ENCODE measurements around the gene LRRFIP1. TPM values are rescaled to one million over a fixed set of nuclear protein-coding genes. Genes with fewer than 3 reads are reported as not detected.

LRRFIP1 gene
- total and polyA plus RNA-seq, 2 of the 13 experiments (the other 11 are each of a cell fraction or from before 2014, with no cell fraction given) = 15.9 to 40.5 TPM

GRCh38 chr2:237624565-237624964 lies 2.8 kb upstream of the LRRFIP1 start:
- no peaks in the 10 kb centered on the region for H4K20me1 ChIP-seq (ENCODE audit: insufficient read depth, low read length)
- no TSS peak for BruUV-seq (replicated peaks)
- H3K4me1 ChIP-seq (ENCODE audit: insufficient read depth, low read length) = peaks cover 48% of the 10 kb centered on the region
- DNase-seq (ENCODE audit: low spot score) (no peak), FAIRE-seq (no peak), ATAC-seq (peak; percentile 12)
- no peak overlapping the region for H2AFZ ChIP-seq (ENCODE audit: low read length)
- no peak overlapping the region for H3K9ac ChIP-seq (ENCODE audit: insufficient read depth, low read depth, low read length)
- H3K36me3 ChIP-seq (replicated peaks in 1 of 2; ENCODE audit: control insufficient read depth in 1 of 2, insufficient read depth in 2 of 2, low read length in 2 of 2) = no peaks in the 10 kb centered on the region
- in situ Hi-C loops (cut with HindIII; ENCODE audit: extremely low pct_ligation_motif_present, low pct_unique_long_range_greater_than_20kb) = no loop called here
- H3K4me3 ChIP-seq (replicated peaks in 1 of 3; ENCODE audit: insufficient read depth in 1 of 3, low read depth in 2 of 3, low read length in 3 of 3) = no peak overlapping the region
- H3K27me3 ChIP-seq (ENCODE audit: control insufficient read depth in 1 of 2, insufficient read depth in 2 of 2, low read length in 2 of 2) = peaks cover 2 to 68% of the 10 kb centered on the region in 2 experiments; a peak in 4 of 5 replicates
- no peaks in the 10 kb centered on the region for H3K79me2 ChIP-seq (ENCODE audit: insufficient read depth, low read length)
- ChIA-PET CTCF (ENCODE audit: low intra/inter-chr PET ratio, low total read pairs) (interaction anchor here (1.7 kb wide), 1 partner anchor 121 kb away, joined by 5 read pairs; no protein-coding TSS in a partner anchor), POLR2A (interaction anchor here (1.3 kb wide), 1 partner anchor 39 kb away, joined by 3 read pairs; no protein-coding TSS in a partner anchor)
- no peak overlapping the region for H3K27ac ChIP-seq (ENCODE audit: extremely low read length, insufficient read depth, low read length)
- intact Hi-C loops (cut with micrococcal nuclease; ENCODE audit: unreplicated experiment) = no loop called here
- no peaks in the 10 kb centered on the region for H3K9me3 ChIP-seq (ENCODE audit: low read length)
- H3K4me2 ChIP-seq (ENCODE audit: low read depth, low read length) = 0 out of 2 replicates have a peak overlapping the region, but pooled peaks have one; percentile 60
- 55% methylated on average over 5 of the region's 6 CpGs for WGBS (ENCODE audit: low lambda C conversion rate)
- TF ChIP-seq ZBTB2 (CRISPR knock-in tag; IDR thresholded peaks at IDR 0.05; ENCODE audit: low read depth) (no peak), ZIK1 (CRISPR knock-in tag; IDR thresholded peaks at IDR 0.05; ENCODE audit: borderline replicate concordance, low read depth) (no peak), AFF4 (CRISPR knock-in tag; IDR thresholded peaks at IDR 0.05) (no peak), CBFB (CRISPR knock-in tag; IDR thresholded peaks at IDR 0.05) (no peak), SMC3 (IDR thresholded peaks at IDR 0.05; ENCODE audit: low read length) (peak; percentile 12; the same call in 1 of the 2 replicates), ZNF773 (CRISPR knock-in tag; IDR thresholded peaks at IDR 0.05; ENCODE audit: borderline replicate concordance) (no peak), STAG1 (CRISPR knock-in tag; IDR thresholded peaks at IDR 0.05) (peak; percentile 56), ZNF235 (CRISPR knock-in tag; IDR thresholded peaks at IDR 0.05; ENCODE audit: borderline replicate concordance) (no peak), TCF7L2 (IDR thresholded peaks at IDR 0.05; ENCODE audit: low read depth, low read length) (no peak), JUND (CRISPR knock-in tag; IDR thresholded peaks at IDR 0.05) (no peak), HOXA9 (CRISPR knock-in tag; IDR thresholded peaks at IDR 0.05; ENCODE audit: borderline replicate concordance) (no peak), NR2F2 (IDR thresholded peaks at IDR 0.05; ENCODE audit: borderline replicate concordance, low read depth) (no peak), RAD21 (CRISPR knock-in tag; IDR thresholded peaks at IDR 0.05) (0 out of 2 replicates have a peak, but pooled peaks have one; percentile 32)
- TF ChIP-seq, protein P1, sequence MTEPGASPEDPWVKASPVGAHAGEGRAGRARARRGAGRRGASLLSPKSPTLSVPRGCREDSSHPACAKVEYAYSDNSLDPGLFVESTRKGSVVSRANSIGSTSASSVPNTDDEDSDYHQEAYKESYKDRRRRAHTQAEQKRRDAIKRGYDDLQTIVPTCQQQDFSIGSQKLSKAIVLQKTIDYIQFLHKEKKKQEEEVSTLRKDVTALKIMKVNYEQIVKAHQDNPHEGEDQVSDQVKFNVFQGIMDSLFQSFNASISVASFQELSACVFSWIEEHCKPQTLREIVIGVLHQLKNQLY (CRISPR knock-in tag; IDR thresholded peaks at IDR 0.05) = no peak
- TF ChIP-seq, protein P2, sequence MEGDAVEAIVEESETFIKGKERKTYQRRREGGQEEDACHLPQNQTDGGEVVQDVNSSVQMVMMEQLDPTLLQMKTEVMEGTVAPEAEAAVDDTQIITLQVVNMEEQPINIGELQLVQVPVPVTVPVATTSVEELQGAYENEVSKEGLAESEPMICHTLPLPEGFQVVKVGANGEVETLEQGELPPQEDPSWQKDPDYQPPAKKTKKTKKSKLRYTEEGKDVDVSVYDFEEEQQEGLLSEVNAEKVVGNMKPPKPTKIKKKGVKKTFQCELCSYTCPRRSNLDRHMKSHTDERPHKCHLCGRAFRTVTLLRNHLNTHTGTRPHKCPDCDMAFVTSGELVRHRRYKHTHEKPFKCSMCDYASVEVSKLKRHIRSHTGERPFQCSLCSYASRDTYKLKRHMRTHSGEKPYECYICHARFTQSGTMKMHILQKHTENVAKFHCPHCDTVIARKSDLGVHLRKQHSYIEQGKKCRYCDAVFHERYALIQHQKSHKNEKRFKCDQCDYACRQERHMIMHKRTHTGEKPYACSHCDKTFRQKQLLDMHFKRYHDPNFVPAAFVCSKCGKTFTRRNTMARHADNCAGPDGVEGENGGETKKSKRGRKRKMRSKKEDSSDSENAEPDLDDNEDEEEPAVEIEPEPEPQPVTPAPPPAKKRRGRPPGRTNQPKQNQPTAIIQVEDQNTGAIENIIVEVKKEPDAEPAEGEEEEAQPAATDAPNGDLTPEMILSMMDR (CRISPR knock-in tag; IDR thresholded peaks at IDR 0.05) = peak; percentile 56
- TF ChIP-seq, protein P3, sequence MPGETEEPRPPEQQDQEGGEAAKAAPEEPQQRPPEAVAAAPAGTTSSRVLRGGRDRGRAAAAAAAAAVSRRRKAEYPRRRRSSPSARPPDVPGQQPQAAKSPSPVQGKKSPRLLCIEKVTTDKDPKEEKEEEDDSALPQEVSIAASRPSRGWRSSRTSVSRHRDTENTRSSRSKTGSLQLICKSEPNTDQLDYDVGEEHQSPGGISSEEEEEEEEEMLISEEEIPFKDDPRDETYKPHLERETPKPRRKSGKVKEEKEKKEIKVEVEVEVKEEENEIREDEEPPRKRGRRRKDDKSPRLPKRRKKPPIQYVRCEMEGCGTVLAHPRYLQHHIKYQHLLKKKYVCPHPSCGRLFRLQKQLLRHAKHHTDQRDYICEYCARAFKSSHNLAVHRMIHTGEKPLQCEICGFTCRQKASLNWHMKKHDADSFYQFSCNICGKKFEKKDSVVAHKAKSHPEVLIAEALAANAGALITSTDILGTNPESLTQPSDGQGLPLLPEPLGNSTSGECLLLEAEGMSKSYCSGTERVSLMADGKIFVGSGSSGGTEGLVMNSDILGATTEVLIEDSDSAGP (CRISPR knock-in tag; IDR thresholded peaks at IDR 0.05; ENCODE audit: borderline replicate concordance) = 0 out of 2 replicates have a peak, but pooled peaks have one; percentile 24

Measured in HepG2 (cell line).